ENCODE results near the gene CFAP97. TPM values are rescaled to one million over a fixed set of nuclear protein-coding genes. Genes with fewer than 3 reads are reported as not detected.

The CFAP97 gene
- total RNA-seq, 1 donor from 2014 or later: 53.1 TPM

- no peak overlapping the region for H3K4me3 Mint-ChIP-seq (ENCODE audit: unreplicated experiment)
- TF ChIP-seq, protein P1, sequence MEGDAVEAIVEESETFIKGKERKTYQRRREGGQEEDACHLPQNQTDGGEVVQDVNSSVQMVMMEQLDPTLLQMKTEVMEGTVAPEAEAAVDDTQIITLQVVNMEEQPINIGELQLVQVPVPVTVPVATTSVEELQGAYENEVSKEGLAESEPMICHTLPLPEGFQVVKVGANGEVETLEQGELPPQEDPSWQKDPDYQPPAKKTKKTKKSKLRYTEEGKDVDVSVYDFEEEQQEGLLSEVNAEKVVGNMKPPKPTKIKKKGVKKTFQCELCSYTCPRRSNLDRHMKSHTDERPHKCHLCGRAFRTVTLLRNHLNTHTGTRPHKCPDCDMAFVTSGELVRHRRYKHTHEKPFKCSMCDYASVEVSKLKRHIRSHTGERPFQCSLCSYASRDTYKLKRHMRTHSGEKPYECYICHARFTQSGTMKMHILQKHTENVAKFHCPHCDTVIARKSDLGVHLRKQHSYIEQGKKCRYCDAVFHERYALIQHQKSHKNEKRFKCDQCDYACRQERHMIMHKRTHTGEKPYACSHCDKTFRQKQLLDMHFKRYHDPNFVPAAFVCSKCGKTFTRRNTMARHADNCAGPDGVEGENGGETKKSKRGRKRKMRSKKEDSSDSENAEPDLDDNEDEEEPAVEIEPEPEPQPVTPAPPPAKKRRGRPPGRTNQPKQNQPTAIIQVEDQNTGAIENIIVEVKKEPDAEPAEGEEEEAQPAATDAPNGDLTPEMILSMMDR (IDR thresholded peaks at IDR 0.05): no peak
- H3K4me1 Mint-ChIP-seq (ENCODE audit: low read depth): peaks cover 32% of the 10 kb centered on the region
- H3K36me3 Mint-ChIP-seq (ENCODE audit: low read depth): no peaks in the 10 kb centered on the region
- H3K9me3 Mint-ChIP-seq (ENCODE audit: low read depth): no peaks in the 10 kb centered on the region
- no peak overlapping the region for H3K27ac Mint-ChIP-seq (ENCODE audit: unreplicated experiment)
- H3K27me3 Mint-ChIP-seq (ENCODE audit: low read depth): no peaks in the 10 kb centered on the region
- DNase-seq (ENCODE audit: low spot score): no peak
These were observed 93.4 kb downstream of the CFAP97 start for GRCh38 chr4:185110375-185110823.

DNA sequence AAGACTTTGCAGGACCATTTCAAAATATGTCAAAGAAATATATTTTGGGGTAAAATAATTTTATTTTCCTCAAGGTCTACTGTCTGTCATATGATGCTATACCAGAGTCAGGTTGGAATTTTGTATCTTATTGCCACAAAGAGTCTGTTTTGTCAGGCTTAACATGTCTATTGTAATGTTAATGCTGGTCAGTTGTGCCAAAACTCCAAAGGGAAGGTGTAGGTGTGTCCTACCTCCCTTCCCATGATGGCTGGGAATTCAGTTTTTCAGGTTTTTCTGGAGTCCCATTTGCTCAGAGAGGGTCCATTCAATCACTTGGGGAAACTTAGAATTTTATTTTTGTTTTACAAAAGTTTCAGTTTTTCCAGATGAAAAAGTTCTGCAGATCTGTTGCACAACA, 94.1 kb downstream of the CFAP97 start:
- Mint-ChIP-seq H3K36me3 (ENCODE audit: low read depth) (no peaks in the 10 kb centered on the region), H3K27ac (ENCODE audit: unreplicated experiment) (no peak overlapping the region), H3K4me3 (ENCODE audit: unreplicated experiment) (no peak overlapping the region), H3K9me3 (ENCODE audit: low read depth) (no peaks in the 10 kb centered on the region), H3K4me1 (ENCODE audit: low read depth) (peaks cover 32% of the 10 kb centered on the region), H3K27me3 (ENCODE audit: low read depth) (no peaks in the 10 kb centered on the region)
- no peak for DNase-seq (ENCODE audit: low spot score)
- TF ChIP-seq, protein P1 (IDR thresholded peaks at IDR 0.05): no peak

Other genes starting within 250 kb of the CFAP97 start
- not detected in 3 replicates for gene HELT, start 185.5 kb downstream of the CFAP97 start, total RNA-seq
- gene SLC25A4, start 60.7 kb downstream of the CFAP97 start, total RNA-seq: 48.9 to 61.5 TPM (median 61.0 TPM) in 3 replicates
- 53.5 to 57.5 TPM (median 53.6 TPM) in 3 replicates for gene SNX25, start 5.6 kb upstream of the CFAP97 start, total RNA-seq
- 0.46 to 0.52 TPM (median 0.49 TPM) in 3 replicates for gene LRP2BP, start 191.9 kb upstream of the CFAP97 start, total RNA-seq
- 8.6 to 18.3 TPM (median 16.7 TPM) in 3 replicates for gene ANKRD37, start 192.8 kb upstream of the CFAP97 start, total RNA-seq
- 25.2 to 35.0 TPM (median 33.0 TPM) in 3 replicates for gene UFSP2, start 222.0 kb upstream of the CFAP97 start, total RNA-seq